GM23338 (cell line): ENCODE measurements around the gene ALDH6A1. TPM values are rescaled to one million over a fixed set of nuclear protein-coding genes. Genes with fewer than 3 reads are reported as not detected.

ENCODE experiments used
- ATAC-seq: fragments of 200-7000 bp; cut with Tn5 transposase; 3 replicates; pipeline ENCODE4 v1.9.1; 2020
- DNase-seq: peaks from one replicate; pipeline ENCODE4 v3.0.0-alpha.2; 2015; ENCODE audit warnings: low spot score
- H2AFZ ChIP-seq: fragments of 200-600 bp; sonication (generic); 2 replicates; pipeline ENCODE4 v1.8.0; 2016; ENCODE audit warnings: antibody characterized with exemption, mild to moderate bottlenecking, moderate library complexity
- H3F3A ChIP-seq: fragments of 200-600 bp; sonication (generic); replicated peaks from 2 replicates; pipeline ENCODE4 v1.8.0; 2017; ENCODE audit warnings: antibody characterized with exemption, mixed run types, low read depth
- H3K27ac ChIP-seq: fragments of 200-600 bp; sonication (generic); 2 replicates; pipeline ENCODE4 v1.6.1; 2016; ENCODE audit warnings: low read depth
- H3K27me3 ChIP-seq: fragments of 200-600 bp; sonication (generic); 2 replicates; pipeline ENCODE4 v1.8.0; 2016; ENCODE audit warnings: mild to moderate bottlenecking, mixed run types, moderate library complexity; ENCODE audit not compliant: insufficient read depth
- H3K36me3 ChIP-seq: fragments of 200-600 bp; sonication (generic); 2 replicates; pipeline ENCODE4 v1.8.0; 2016; ENCODE audit warnings: mild to moderate bottlenecking; ENCODE audit not compliant: insufficient read depth
- H3K4me1 ChIP-seq: fragments of 200-600 bp; sonication (generic); 2 replicates; pipeline ENCODE4 v1.8.0; 2016; ENCODE audit warnings: mild to moderate bottlenecking, moderate library complexity; ENCODE audit not compliant: insufficient read depth
- H3K4me2 ChIP-seq: fragments of 200-600 bp; sonication (generic); 2 replicates; pipeline ENCODE4 v1.7.1; 2017; ENCODE audit warnings: mixed run types
- H3K4me3 ChIP-seq: fragments of 200-600 bp; sonication (generic); 2 replicates; pipeline ENCODE4 v1.6.1; 2016; ENCODE audit warnings: mixed run types
- H3K79me2 ChIP-seq: fragments of 200-600 bp; sonication (generic); replicated peaks from 2 replicates; pipeline ENCODE4 v1.8.0; 2017; ENCODE audit warnings: mild to moderate bottlenecking; ENCODE audit not compliant: insufficient read depth
- H3K9me2 ChIP-seq: fragments of 200-600 bp; sonication (generic); 2 replicates; pipeline ENCODE4 v1.8.0; 2017; ENCODE audit not compliant: insufficient read depth
- H4K20me1 ChIP-seq: fragments of 200-600 bp; sonication (generic); replicated peaks from 2 replicates; pipeline ENCODE4 v1.8.0; 2017; ENCODE audit warnings: mild to moderate bottlenecking; ENCODE audit not compliant: insufficient read depth
- H3K27ac Mint-ChIP-seq: 2 replicates; pipeline ENCODE4 v1.8.0; 2020; ENCODE audit warnings: inconsistent platforms, mild to moderate bottlenecking, moderate library complexity, mixed read lengths
- H3K27me3 Mint-ChIP-seq: 3 replicates; pipeline ENCODE4 v1.8.0; 2022; ENCODE audit warnings: low read depth, mild to moderate bottlenecking, moderate library complexity, mixed read lengths, inconsistent platforms; ENCODE audit not compliant: insufficient read depth, poor library complexity
- H3K36me3 Mint-ChIP-seq: 3 replicates; pipeline ENCODE4 v1.8.0; 2021; ENCODE audit warnings: low read depth, mild to moderate bottlenecking, inconsistent platforms, moderate library complexity, mixed read lengths
- H3K4me1 Mint-ChIP-seq: 3 replicates; pipeline ENCODE4 v1.8.0; 2020; ENCODE audit warnings: mild to moderate bottlenecking, inconsistent platforms, mixed read lengths
- H3K4me3 Mint-ChIP-seq: 3 replicates; pipeline ENCODE4 v1.8.0; 2021; ENCODE audit warnings: moderate library complexity, mild to moderate bottlenecking, inconsistent platforms, mixed read lengths
- H3K9me3 Mint-ChIP-seq: 3 replicates; pipeline ENCODE4 v1.8.0; 2020; ENCODE audit warnings: moderate library complexity, mild to moderate bottlenecking, inconsistent platforms, mixed read lengths
- CREB1 ChIP-seq: fragments of 250-450 bp; sonication (Bioruptor Pico); IDR thresholded peaks from 2 replicates; pipeline ENCODE4 v1.5.0; 2020; ENCODE audit warnings: low read depth, mild to moderate bottlenecking, moderate library complexity
- CTCF ChIP-seq, 2 experiments: fragments of 200-600 bp in 1 of 2; sonication (generic) in 1 of 2; conservative IDR thresholded peaks; 2 replicates each; pipeline versions ENCODE4 v1.5.1 to v1.6.1; 2016 to 2017; ENCODE audit warnings: antibody characterized with exemption in 2 of 2, low read depth in 2 of 2, mild to moderate bottlenecking in 2 of 2, moderate library complexity in 1 of 2
- ETS1 ChIP-seq: IDR thresholded peaks from 2 replicates; pipeline ENCODE4 v1.6.1; 2016; ENCODE audit warnings: antibody characterized with exemption
- EZH2 ChIP-seq: fragments of 200-600 bp; sonication (generic); IDR thresholded peaks from one replicate; pipeline ENCODE4 v1.8.0; 2017; ENCODE audit warnings: antibody characterized with exemption, mild to moderate bottlenecking, low read depth; ENCODE audit not compliant: unreplicated experiment
- EZH2phosphoT487 ChIP-seq: fragments of 200-600 bp; sonication (generic); IDR thresholded peaks from one replicate; pipeline ENCODE4 v1.8.1; 2018; ENCODE audit warnings: antibody characterized with exemption; ENCODE audit not compliant: unreplicated experiment
- JUNB ChIP-seq: IDR thresholded peaks from one replicate; pipeline ENCODE4 v1.6.1; 2016; ENCODE audit warnings: antibody characterized with exemption; ENCODE audit not compliant: unreplicated experiment
- NANOG ChIP-seq: IDR thresholded peaks from 2 replicates; pipeline ENCODE4 v1.6.1; 2016; ENCODE audit warnings: antibody characterized with exemption, borderline replicate concordance
- POLR2AphosphoS5 ChIP-seq: IDR thresholded peaks from 2 replicates; pipeline ENCODE4 v1.6.1; 2016; ENCODE audit warnings: antibody characterized with exemption, low read depth
- REST ChIP-seq: IDR thresholded peaks from one replicate; pipeline ENCODE4 v1.6.1; 2018; ENCODE audit warnings: antibody characterized with exemption; ENCODE audit not compliant: unreplicated experiment
- STAT1 ChIP-seq: IDR thresholded peaks from one replicate; pipeline ENCODE4 v1.6.1; 2016; ENCODE audit warnings: antibody characterized with exemption; ENCODE audit not compliant: unreplicated experiment
- ZNF114 ChIP-seq: fragments of 250-450 bp; sonication (Bioruptor Pico); IDR thresholded peaks from 2 replicates; pipeline ENCODE4 v1.5.0; 2020; ENCODE audit warnings: mild to moderate bottlenecking, moderate library complexity
- ZNF331 ChIP-seq: fragments of 250-450 bp; sonication (Bioruptor Pico); IDR thresholded peaks from 2 replicates; pipeline ENCODE4 v1.5.0; 2020; ENCODE audit warnings: low read depth, mild to moderate bottlenecking, moderate library complexity
- ZNF462 ChIP-seq: fragments of 250-450 bp; sonication (Bioruptor Pico); IDR thresholded peaks from 2 replicates; pipeline ENCODE4 v1.5.0; 2020; ENCODE audit warnings: mild to moderate bottlenecking, moderate library complexity
- polyA plus RNA-seq: library from polyadenylated mRNA; unstranded; fragments of >200 nt; fragmentation: Nextera tagmentation; extraction: Ambion mirVana; gene quantifications from 2 replicates; pipeline ENCODE4 v1.2.1, GENCODE V29; 2016
- total RNA-seq: library from RNA; depleted of rRNA; stranded (reverse); fragments of >200 nt; shearing (Covaris generic); gene quantifications from 2 replicates; pipeline ENCODE4 v1.2.3, GENCODE V29; 2014

Gene ALDH6A1
- total and polyA plus RNA-seq, 2 experiments from 2014 or later: 16.1 to 28.0 TPM

- H3K4me3 ChIP-seq: no peak overlapping the region
- H3K36me3 ChIP-seq: 0 out of 2 replicates have a peak, but pooled peaks cover 4% of the 10 kb centered on the region
- H3K4me1 ChIP-seq: no peaks in the 10 kb centered on the region
- H3K4me1 Mint-ChIP-seq: no peaks in the 10 kb centered on the region
- H3K79me2 ChIP-seq: no peaks in the 10 kb centered on the region
- H2AFZ ChIP-seq: no peak overlapping the region
- H4K20me1 ChIP-seq: no peaks in the 10 kb centered on the region
- ATAC-seq (no peak), DNase-seq (no peak)
- peaks cover 30% of the 10 kb centered on the region for H3K36me3 Mint-ChIP-seq
- no peak overlapping the region for H3K27ac Mint-ChIP-seq
- no peak for TF ChIP-seq CREB1 (CRISPR knock-in tag)
- TF ChIP-seq CTCF (conservative IDR thresholded peaks at IDR 0.05; ENCODE audit: low read depth in 2 of 2): no peak
- no peak for TF ChIP-seq ZNF114
- no peak for TF ChIP-seq REST
- no peak for TF ChIP-seq EZH2
- no peak for TF ChIP-seq EZH2phosphoT487
- TF ChIP-seq ETS1: no peak
- no peak for TF ChIP-seq STAT1
- no peak for TF ChIP-seq JUNB
- TF ChIP-seq ZNF331: no peak
- no peak for TF ChIP-seq ZNF462
- no peak for TF ChIP-seq POLR2AphosphoS5
- TF ChIP-seq NANOG: no peak
- H3K9me2 ChIP-seq: no peaks in the 10 kb centered on the region
- no peaks in the 10 kb centered on the region for H3K9me3 Mint-ChIP-seq
- no peak overlapping the region for H3K27ac ChIP-seq
- H3K27me3 ChIP-seq: no peaks in the 10 kb centered on the region
- H3K27me3 Mint-ChIP-seq: no peaks in the 10 kb centered on the region
- no peaks in the 10 kb centered on the region for H3F3A ChIP-seq
- no peak overlapping the region for H3K4me3 Mint-ChIP-seq
- H3K4me2 ChIP-seq: no peak overlapping the region
Observed at GRCh38 chr14:74064883-74065282, 19.4 kb downstream of the ALDH6A1 start.
